Anterior cingulate cortex (tissue), 58 donors: ENCODE measurements around the gene NXF2B.
"Not testable (repeated sequence)": the region's sequence is repeated elsewhere in the genome, so short reads cannot be mapped to it uniquely, and the experiment has no call there.

Experiments used
- DNase-seq, 58 donors: peaks; one replicate each; lab custom pipeline; 2025; lab: John Stamatoyannopoulos, UW

The NXF2B gene

GRCh38 chrX:102439908-102440307, at the start of gene NXF2B:
TSS of gene NXF2B (minus strand) at chrX:102440008. CDS start at chrX:102380036, 59,972 bp downstream.
- not testable (repeated sequence) for DNase-seq

GRCh38 chrX:102478765-102479164, 39.0 kb upstream of the NXF2B start:
- DNase-seq, result not testable (repeated sequence)

GRCh38 chrX:102471762-102472220, 32.0 kb upstream of the NXF2B start, which contains the start of gene TCP11X2:
TSS of gene TCP11X2 (minus strand) at chrX:102471812.
- DNase-seq, result not testable (repeated sequence)

GRCh38 chrX:102470215-102470614, 30.4 kb upstream of the NXF2B start:
- DNase-seq, result not testable (repeated sequence)

- DNase-seq, result not testable (repeated sequence)
Observed at GRCh38 chrX:102458615-102459014, 18.8 kb upstream of the NXF2B start.

- DNase-seq, result not testable (repeated sequence)
Observed at GRCh38 chrX:102414493-102414892, 25.3 kb downstream of the NXF2B start.

GRCh38 chrX:102345916-102346315, 93.9 kb downstream of the NXF2B start:
- no peak for DNase-seq

GRCh38 chrX:102341867-102342266, 97.9 kb downstream of the NXF2B start:
- no peak for DNase-seq

- DNase-seq, result no peak
Observed at GRCh38 chrX:102339312-102340298, 100.2 kb downstream of the NXF2B start.

GRCh38 chrX:102338162-102338561, 101.6 kb downstream of the NXF2B start:
- no peak for DNase-seq
